Transverse colon (tissue), 4 donors: ENCODE measurements around the gene SLC19A1. TPM values are rescaled to one million over a fixed set of nuclear protein-coding genes. Genes with fewer than 3 reads are reported as not detected.
A peak's percentile ranks its signal among the peaks of the same experiment; 100 is the strongest.

ENCODE experiments used
- DNase-seq: peaks from one replicate; pipeline ENCODE4 v3.0.0-alpha.2; 2019
- H3K27ac ChIP-seq, 4 donors: fragments of 200-600 bp; sonication (generic); 2 replicates each; pipeline ENCODE4 v1.5.1; 2016 to 2018; ENCODE audit warnings: inconsistent platforms in 4 of 4
- H3K27me3 ChIP-seq: fragments of 200-600 bp; sonication (generic); 2 replicates; pipeline ENCODE4 v1.5.1; 2017; ENCODE audit warnings: inconsistent platforms
- H3K36me3 ChIP-seq, 4 donors: fragments of 200-600 bp; sonication (generic); 2 replicates each; pipeline ENCODE4 v1.5.1; 2017 to 2019; ENCODE audit warnings: inconsistent platforms in 4 of 4
- H3K4me1 ChIP-seq, 4 donors: fragments of 200-600 bp; sonication (generic); 2 replicates each; pipeline ENCODE4 v1.5.1; 2017 to 2020; ENCODE audit warnings: inconsistent platforms in 4 of 4
- H3K4me3 ChIP-seq, 4 donors: fragments of 200-600 bp; sonication (generic); 1 replicate in 1 of 4; 2 replicates in 3 of 4; pipeline versions ENCODE4 v1.5.1 to v1.6.1; 2017 to 2019; ENCODE audit warnings: inconsistent platforms in 4 of 4
- H3K9me3 ChIP-seq, 2 donors: fragments of 200-600 bp; sonication (generic); 2 replicates each; pipeline ENCODE4 v1.5.1; 2017 to 2019; ENCODE audit warnings: inconsistent platforms in 2 of 2
- EP300 ChIP-seq: sonication (generic); formaldehyde crosslinking; IDR thresholded peaks from one replicate; pipeline ENCODE4 v1.6.1; 2017; ENCODE audit warnings: antibody characterized with exemption, low read depth
- POLR2A ChIP-seq: fragments of 450-650 bp; IDR thresholded peaks from one replicate; pipeline ENCODE4 v1.6.1; 2016; ENCODE audit warnings: antibody characterized with exemption, mild to moderate bottlenecking, moderate library complexity
- POLR2AphosphoS5 ChIP-seq, 3 donors: sonication (generic); formaldehyde crosslinking; IDR thresholded peaks; one replicate each; pipeline ENCODE4 v1.6.1; 2016; ENCODE audit warnings: antibody characterized with exemption in 3 of 3
- WGBS, 2 donors: methylation state at CpG; one replicate each; pipeline ENCODE4 v1.1.5; 2018; ENCODE audit warnings: low coverage in 1 of 2; 5-methylcytosine and 5-hydroxymethylcytosine counted together
- in situ Hi-C, 4 donors: fragments of 200-750 bp; cut with MboI; loops; one replicate each; pipeline versions ENCODE4 v1.15.0 to v1.15.1; 2017; ENCODE audit warnings: low sequenced_read_pairs in 3 of 4, low pct_ligation_motif_present in 1 of 4, low pct_unique_long_range_greater_than_20kb in 1 of 4
- intact Hi-C: fragments of 100-400 bp; cut with DNase I; formaldehyde crosslinking; loops from one replicate; pipeline ENCODE4 v1.15.1; 2023; ENCODE audit warnings: low total_unique reads
- total RNA-seq, 4 donors: library from RNA; depleted of rRNA; stranded (reverse); fragments of >200 nt; gene quantifications; one replicate each; pipeline ENCODE4 v1.1.0, GENCODE V29; 2016
- TF ChIP-seq, protein P1 (sequence below), 5 experiments: fragments of 200-600 bp in 3 of 5; fragments of 450-650 bp in 2 of 5; sonication (generic) in 3 of 5; IDR thresholded peaks; 1 replicate in 2 of 5; 2 replicates in 3 of 5; pipeline ENCODE4 v1.5.1; 2016 to 2017; ENCODE audit warnings: antibody characterized with exemption in 5 of 5, inconsistent platforms in 3 of 5, mild to moderate bottlenecking in 2 of 5, moderate library complexity in 1 of 5

SLC19A1 gene
- total RNA-seq, 4 donors from 2014 or later: 8.3 to 24.1 (median 17.3) TPM

DNA sequence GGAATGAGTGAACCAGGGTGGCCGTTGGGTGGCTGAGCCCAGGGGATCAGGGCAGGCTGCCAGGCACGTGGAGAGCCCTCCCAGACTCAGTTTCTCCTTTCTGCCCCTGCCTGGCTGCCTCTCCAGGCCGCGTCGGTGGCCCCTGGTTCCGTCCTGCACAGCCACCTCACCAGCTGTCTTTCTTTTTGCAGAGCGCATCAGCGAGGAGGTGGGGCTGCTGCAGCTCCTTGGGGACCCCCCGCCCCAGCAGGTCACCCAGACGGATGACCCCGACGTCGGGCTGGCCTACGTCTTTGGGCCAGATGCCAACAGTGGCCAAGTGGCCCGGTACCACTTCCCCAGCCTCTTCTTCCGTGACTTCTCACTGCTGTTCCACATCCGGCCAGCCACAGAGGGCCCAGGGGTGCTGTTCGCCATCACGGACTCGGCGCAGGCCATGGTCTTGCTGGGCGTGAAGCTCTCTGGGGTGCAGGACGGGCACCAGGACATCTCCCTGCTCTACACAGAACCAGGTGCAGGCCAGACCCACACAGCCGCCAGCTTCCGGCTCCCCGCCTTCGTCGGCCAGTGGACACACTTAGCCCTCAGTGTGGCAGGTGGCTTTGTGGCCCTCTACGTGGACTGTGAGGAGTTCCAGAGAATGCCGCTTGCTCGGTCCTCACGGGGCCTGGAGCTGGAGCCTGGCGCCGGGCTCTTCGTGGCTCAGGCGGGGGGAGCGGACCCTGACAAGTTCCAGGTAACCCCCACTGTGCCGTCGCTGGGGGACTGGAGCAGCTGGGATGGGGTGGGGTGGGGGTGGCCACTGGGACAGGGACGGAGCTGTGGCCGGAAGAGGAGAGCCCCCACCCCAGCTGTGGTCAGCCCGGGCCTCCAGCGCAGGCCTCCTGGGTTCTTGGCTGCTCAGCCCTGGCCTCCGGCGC lies 73.9 kb downstream of the SLC19A1 start:
- no peak for DNase-seq
- Histone ChIP-seq H3K4me1 (peaks cover 6 to 33% (median 13%) of the 10 kb centered on the region in 4 donors), H3K27me3 (no peaks in the 10 kb centered on the region), H3K36me3 (no peaks in the 10 kb centered on the region), H3K9me3 (no peaks in the 10 kb centered on the region), H3K27ac (peak overlapping the region in 1 of 4 donors; percentile 62), H3K4me3 (no peak overlapping the region)
- in situ Hi-C loops (loop anchor here in 2 of 4 donors (25.0 kb wide), 2 partner anchors 181 to 306 kb away; partner anchors contain the start of gene POFUT2 (in 1 of the 2)), intact Hi-C loops (no loop called here)
- WGBS, 2 donors: 85% methylated on average over 28 of the region's 45 CpGs; no CpG with 5 or more reads in 1 of the 2 donors
- no peak for TF ChIP-seq POLR2A
- TF ChIP-seq, protein P1, sequence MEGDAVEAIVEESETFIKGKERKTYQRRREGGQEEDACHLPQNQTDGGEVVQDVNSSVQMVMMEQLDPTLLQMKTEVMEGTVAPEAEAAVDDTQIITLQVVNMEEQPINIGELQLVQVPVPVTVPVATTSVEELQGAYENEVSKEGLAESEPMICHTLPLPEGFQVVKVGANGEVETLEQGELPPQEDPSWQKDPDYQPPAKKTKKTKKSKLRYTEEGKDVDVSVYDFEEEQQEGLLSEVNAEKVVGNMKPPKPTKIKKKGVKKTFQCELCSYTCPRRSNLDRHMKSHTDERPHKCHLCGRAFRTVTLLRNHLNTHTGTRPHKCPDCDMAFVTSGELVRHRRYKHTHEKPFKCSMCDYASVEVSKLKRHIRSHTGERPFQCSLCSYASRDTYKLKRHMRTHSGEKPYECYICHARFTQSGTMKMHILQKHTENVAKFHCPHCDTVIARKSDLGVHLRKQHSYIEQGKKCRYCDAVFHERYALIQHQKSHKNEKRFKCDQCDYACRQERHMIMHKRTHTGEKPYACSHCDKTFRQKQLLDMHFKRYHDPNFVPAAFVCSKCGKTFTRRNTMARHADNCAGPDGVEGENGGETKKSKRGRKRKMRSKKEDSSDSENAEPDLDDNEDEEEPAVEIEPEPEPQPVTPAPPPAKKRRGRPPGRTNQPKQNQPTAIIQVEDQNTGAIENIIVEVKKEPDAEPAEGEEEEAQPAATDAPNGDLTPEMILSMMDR (IDR thresholded peaks at IDR 0.05): no peak
- TF ChIP-seq POLR2AphosphoS5 (IDR thresholded peaks at IDR 0.05): no peak
- TF ChIP-seq EP300: no peak

DNA sequence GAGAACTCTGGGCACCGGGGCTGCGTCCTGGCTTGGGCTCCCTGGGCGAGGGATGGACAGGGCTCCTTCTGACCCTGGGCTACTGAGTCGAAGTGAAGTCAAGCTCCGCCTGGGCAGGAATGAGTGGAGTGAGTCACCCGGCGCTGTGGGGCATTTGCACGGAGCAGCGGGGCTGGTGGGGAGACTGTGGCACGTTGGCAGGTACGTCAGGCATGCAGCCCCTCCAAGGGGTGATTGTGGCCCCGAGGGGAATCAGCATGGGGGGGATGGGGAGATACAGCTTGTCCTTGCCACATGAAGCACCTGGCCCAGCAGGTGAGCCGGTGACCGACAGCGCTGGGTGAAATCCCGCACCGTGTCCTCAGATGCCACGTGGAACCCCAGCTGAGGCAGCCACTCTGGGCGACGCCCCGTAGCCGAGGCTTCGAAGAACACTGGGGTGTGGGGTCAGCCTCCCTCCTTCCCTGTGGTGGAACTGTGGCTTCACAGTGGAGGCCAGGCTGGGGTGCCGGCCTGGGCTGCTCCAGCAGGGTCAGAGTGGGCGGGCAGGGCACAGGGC lies 74.9 kb downstream of the SLC19A1 start:
- in situ Hi-C loops (loop anchor here in 2 of 4 donors (25.0 kb wide), 2 partner anchors 180 to 305 kb away; partner anchors contain the start of gene POFUT2 (in 1 of the 2)), intact Hi-C loops (no loop called here)
- 81% methylated on average over 23 of the region's 25 CpGs; no CpG with 5 or more reads in 1 of the 2 donors for WGBS, 2 donors
- H3K9me3 ChIP-seq: peaks cover 0 to under 1% of the 10 kb centered on the region in 2 donors
- H3K4me3 ChIP-seq: no peak overlapping the region
- H3K27ac ChIP-seq: no peak overlapping the region
- DNase-seq: no peak
- H3K36me3 ChIP-seq: no peaks in the 10 kb centered on the region
- no peaks in the 10 kb centered on the region for H3K27me3 ChIP-seq
- H3K4me1 ChIP-seq: peaks cover 6 to 30% (median 12%) of the 10 kb centered on the region in 4 donors
- TF ChIP-seq POLR2AphosphoS5 (IDR thresholded peaks at IDR 0.05) (no peak), EP300 (no peak), POLR2A (no peak)
- TF ChIP-seq, protein P1 (IDR thresholded peaks at IDR 0.05): no peak

DNA sequence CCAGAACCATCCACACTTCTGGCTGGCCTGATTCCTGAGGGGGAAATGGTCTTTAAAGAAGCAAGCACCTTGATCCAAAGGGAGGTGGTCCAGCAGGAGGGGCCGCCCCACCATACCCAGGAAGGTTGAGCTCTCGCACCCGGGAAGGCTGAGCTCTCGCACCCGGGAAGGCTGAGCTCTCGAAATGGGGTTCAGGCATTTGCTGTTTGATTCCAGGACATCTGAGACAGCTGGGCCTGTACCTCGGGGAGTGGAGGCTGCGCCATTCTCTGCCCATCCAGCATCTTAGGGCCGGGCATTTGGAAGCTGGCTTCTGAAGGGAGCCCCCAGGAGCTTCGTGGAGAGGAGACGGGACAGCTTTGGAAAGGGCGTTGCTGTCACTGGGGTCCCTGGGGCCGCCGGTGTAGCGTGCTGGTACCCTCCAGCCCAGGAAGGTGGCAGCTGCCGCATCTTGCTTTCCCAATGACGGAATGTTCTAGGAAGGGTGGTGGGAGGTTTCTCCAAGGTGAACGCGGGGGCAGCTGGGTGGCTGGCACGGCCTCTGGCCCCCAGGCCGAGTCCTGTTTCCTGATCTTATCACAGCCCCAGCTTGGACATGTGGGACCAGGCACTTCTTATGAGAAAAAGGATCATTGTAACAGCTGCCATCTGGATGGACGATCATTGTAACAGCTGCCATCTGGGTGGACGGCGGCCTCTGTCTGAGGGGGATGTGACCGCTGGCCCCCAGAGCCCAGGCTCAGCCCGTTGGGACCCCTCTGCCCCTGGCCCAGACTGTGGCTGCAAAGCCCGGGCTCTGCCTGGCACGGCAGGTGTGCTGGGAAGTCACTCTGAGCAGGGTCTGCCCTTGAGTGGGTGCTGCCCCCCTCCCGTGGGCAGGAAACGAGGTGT lies 75.7 kb downstream of the SLC19A1 start:
- Histone ChIP-seq H3K27me3 (no peaks in the 10 kb centered on the region), H3K4me3 (no peak overlapping the region), H3K27ac (no peak overlapping the region), H3K9me3 (peaks cover 0 to 4% of the 10 kb centered on the region in 2 donors), H3K36me3 (no peaks in the 10 kb centered on the region), H3K4me1 (peaks cover 2 to 22% (median 8%) of the 10 kb centered on the region in 4 donors)
- 83 to 100% methylated on average over 1 to 24 of the region's 30 CpGs for WGBS, 2 donors
- in situ Hi-C loops: loop anchor here in 2 of 4 donors (25.0 kb wide), 2 partner anchors 179 to 304 kb away; partner anchors contain the start of gene POFUT2 (in 1 of the 2)
- TF ChIP-seq EP300 (no peak), POLR2A (no peak), POLR2AphosphoS5 (IDR thresholded peaks at IDR 0.05) (no peak)
- TF ChIP-seq, protein P1 (IDR thresholded peaks at IDR 0.05): no peak
- no peak for DNase-seq
- intact Hi-C loops: no loop called here
